ENCODE results near the gene NR3C2. TPM values are rescaled to one million over a fixed set of nuclear protein-coding genes. Genes with fewer than 3 reads are reported as not detected.

NR3C2 gene
- total RNA-seq, 4 donors from 2014 or later: 33.0 to 128 (median 118) TPM

DNA sequence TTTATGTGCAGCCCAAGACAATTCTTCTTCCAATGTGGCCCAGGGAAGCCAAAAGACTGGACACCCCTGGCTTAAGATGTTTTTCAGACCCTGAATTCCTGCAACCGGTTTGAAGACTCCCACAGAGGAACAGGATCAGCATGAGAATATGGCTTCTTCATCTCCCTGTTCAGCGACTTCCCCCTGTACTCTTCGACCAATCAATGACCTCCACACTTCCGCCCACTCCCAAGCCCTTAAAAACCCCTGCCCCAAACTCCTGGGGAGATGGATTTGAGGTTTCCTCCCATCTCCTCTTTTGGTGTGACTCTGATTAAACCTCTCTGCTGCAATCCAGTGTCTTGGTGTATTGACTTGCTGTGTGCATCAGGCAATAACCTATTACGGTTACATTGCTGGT is 344.4 kb downstream of the NR3C2 start:
- no peak for DNase-seq
- peaks cover 0 to 20% (median 0%) of the 10 kb centered on the region in 3 donors for H3K36me3 ChIP-seq
- H3K27ac ChIP-seq: no peak overlapping the region
- no peaks in the 10 kb centered on the region for H3K27me3 ChIP-seq
- no peak overlapping the region for H3K4me3 ChIP-seq
- TF ChIP-seq, protein P1, sequence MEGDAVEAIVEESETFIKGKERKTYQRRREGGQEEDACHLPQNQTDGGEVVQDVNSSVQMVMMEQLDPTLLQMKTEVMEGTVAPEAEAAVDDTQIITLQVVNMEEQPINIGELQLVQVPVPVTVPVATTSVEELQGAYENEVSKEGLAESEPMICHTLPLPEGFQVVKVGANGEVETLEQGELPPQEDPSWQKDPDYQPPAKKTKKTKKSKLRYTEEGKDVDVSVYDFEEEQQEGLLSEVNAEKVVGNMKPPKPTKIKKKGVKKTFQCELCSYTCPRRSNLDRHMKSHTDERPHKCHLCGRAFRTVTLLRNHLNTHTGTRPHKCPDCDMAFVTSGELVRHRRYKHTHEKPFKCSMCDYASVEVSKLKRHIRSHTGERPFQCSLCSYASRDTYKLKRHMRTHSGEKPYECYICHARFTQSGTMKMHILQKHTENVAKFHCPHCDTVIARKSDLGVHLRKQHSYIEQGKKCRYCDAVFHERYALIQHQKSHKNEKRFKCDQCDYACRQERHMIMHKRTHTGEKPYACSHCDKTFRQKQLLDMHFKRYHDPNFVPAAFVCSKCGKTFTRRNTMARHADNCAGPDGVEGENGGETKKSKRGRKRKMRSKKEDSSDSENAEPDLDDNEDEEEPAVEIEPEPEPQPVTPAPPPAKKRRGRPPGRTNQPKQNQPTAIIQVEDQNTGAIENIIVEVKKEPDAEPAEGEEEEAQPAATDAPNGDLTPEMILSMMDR (IDR thresholded peaks at IDR 0.05): no peak
- no peak for TF ChIP-seq POLR2A (IDR thresholded peaks at IDR 0.05)
- no peaks in the 10 kb centered on the region for H3K4me1 ChIP-seq
- no peaks in the 10 kb centered on the region for H3K9me3 ChIP-seq

- H3K4me1 ChIP-seq: no peaks in the 10 kb centered on the region
- H3K9me3 ChIP-seq: no peaks in the 10 kb centered on the region
- TF ChIP-seq, protein P1 (IDR thresholded peaks at IDR 0.05): no peak
- no peak for TF ChIP-seq POLR2A (IDR thresholded peaks at IDR 0.05)
- no peak overlapping the region for H3K27ac ChIP-seq
- H3K27me3 ChIP-seq: no peaks in the 10 kb centered on the region
- DNase-seq: no peak
- no peak overlapping the region for H3K4me3 ChIP-seq
- peaks cover 0 to 14% (median 0%) of the 10 kb centered on the region in 3 donors for H3K36me3 ChIP-seq
Measured at GRCh38 chr4:148095346-148095923, 346.8 kb downstream of the NR3C2 start.

GRCh38 chr4:148094149-148094548 is 348.1 kb downstream of the NR3C2 start:
- H3K27ac ChIP-seq: no peak overlapping the region
- no peak for DNase-seq
- H3K9me3 ChIP-seq: no peaks in the 10 kb centered on the region
- H3K27me3 ChIP-seq: no peaks in the 10 kb centered on the region
- no peaks in the 10 kb centered on the region for H3K4me1 ChIP-seq
- H3K4me3 ChIP-seq: no peak overlapping the region
- TF ChIP-seq, protein P1 (IDR thresholded peaks at IDR 0.05): no peak
- no peak for TF ChIP-seq POLR2A (IDR thresholded peaks at IDR 0.05)
- peaks cover 0 to 21% (median 0%) of the 10 kb centered on the region in 3 donors for H3K36me3 ChIP-seq

- Histone ChIP-seq H3K36me3 (peaks cover 0 to 21% (median 0%) of the 10 kb centered on the region in 3 donors), H3K27me3 (no peaks in the 10 kb centered on the region), H3K9me3 (no peaks in the 10 kb centered on the region), H3K27ac (no peak overlapping the region), H3K4me1 (no peaks in the 10 kb centered on the region), H3K4me3 (no peak overlapping the region)
- no peak for DNase-seq
- TF ChIP-seq, protein P1 (IDR thresholded peaks at IDR 0.05): no peak
- no peak for TF ChIP-seq POLR2A (IDR thresholded peaks at IDR 0.05)
Measured at GRCh38 chr4:148093065-148093464, 349.1 kb downstream of the NR3C2 start.

GRCh38 chr4:148092316-148093014 is 349.7 kb downstream of the NR3C2 start:
- no peaks in the 10 kb centered on the region for H3K4me1 ChIP-seq
- H3K27ac ChIP-seq: no peak overlapping the region
- no peak for TF ChIP-seq POLR2A (IDR thresholded peaks at IDR 0.05)
- TF ChIP-seq, protein P1 (IDR thresholded peaks at IDR 0.05): no peak
- no peaks in the 10 kb centered on the region for H3K9me3 ChIP-seq
- no peak for DNase-seq
- no peak overlapping the region for H3K4me3 ChIP-seq
- no peaks in the 10 kb centered on the region for H3K27me3 ChIP-seq
- H3K36me3 ChIP-seq: peaks cover 0 to 21% (median 0%) of the 10 kb centered on the region in 3 donors
